H9 (cell line): ENCODE results near the gene SIRT7. TPM values are rescaled to one million over a fixed set of nuclear protein-coding genes. Genes with fewer than 3 reads are reported as not detected.

Source experiments
- DNase-seq: peaks from one replicate; pipeline ENCODE4 v3.0.0-alpha.2; 2017
- H2AFZ ChIP-seq: one replicate; pipeline ENCODE4 v1.6.1; 2013; ENCODE audit warnings: mild to moderate bottlenecking, low read length, control low read depth, moderate library complexity
- H2AK5ac ChIP-seq: 2 replicates; pipeline ENCODE4 v1.6.1; 2013; ENCODE audit warnings: low read length, control low read depth, mixed read lengths; ENCODE audit not compliant: insufficient read length
- H2BK120ac ChIP-seq: one replicate; pipeline ENCODE4 v1.6.1; 2013; ENCODE audit warnings: low read depth, mild to moderate bottlenecking, low read length, control low read depth, inconsistent platforms; ENCODE audit not compliant: poor library complexity, severe bottlenecking
- H2BK12ac ChIP-seq: 2 replicates; pipeline ENCODE4 v1.6.1; 2013; ENCODE audit warnings: low read length, control low read depth, mixed read lengths, low read depth; ENCODE audit not compliant: insufficient read length
- H2BK15ac ChIP-seq: 2 replicates; pipeline ENCODE4 v1.6.1; 2013; ENCODE audit warnings: low read depth, low read length, control low read depth
- H2BK20ac ChIP-seq: one replicate; pipeline ENCODE4 v1.6.1; 2013; ENCODE audit warnings: low read depth, mild to moderate bottlenecking, low read length, control low read depth, inconsistent platforms; ENCODE audit not compliant: poor library complexity, severe bottlenecking
- H2BK5ac ChIP-seq: 2 replicates; pipeline ENCODE4 v1.6.1; 2013; ENCODE audit warnings: low read length, control low read depth, mixed read lengths; ENCODE audit not compliant: insufficient read length
- H3K14ac ChIP-seq: 2 replicates; pipeline ENCODE4 v1.6.1; 2013; ENCODE audit warnings: low read length, control low read depth; ENCODE audit not compliant: insufficient read depth
- H3K18ac ChIP-seq: 2 replicates; pipeline ENCODE4 v1.6.1; 2013; ENCODE audit warnings: low read depth, mild to moderate bottlenecking, mixed read lengths, low read length, control low read depth; ENCODE audit not compliant: insufficient read length
- H3K23ac ChIP-seq: 2 replicates; pipeline ENCODE4 v1.6.1; 2013; ENCODE audit warnings: low read length, control low read depth, mixed read lengths, low read depth; ENCODE audit not compliant: insufficient read length
- H3K23me2 ChIP-seq: 2 replicates; pipeline ENCODE4 v1.6.1; 2013; ENCODE audit warnings: low read depth, mild to moderate bottlenecking, mixed read lengths, low read length, control low read depth; ENCODE audit not compliant: insufficient read length, poor library complexity, severe bottlenecking
- H3K27ac ChIP-seq: 2 replicates; pipeline ENCODE4 v1.5.1; 2013; ENCODE audit warnings: low read length, control low read depth, mixed read lengths, low read depth; ENCODE audit not compliant: insufficient read length
- H3K27me3 ChIP-seq: 2 replicates; pipeline ENCODE4 v1.6.1; 2013; ENCODE audit warnings: low read length, control low read depth, inconsistent platforms; ENCODE audit not compliant: insufficient read depth
- H3K4ac ChIP-seq: 2 replicates; pipeline ENCODE4 v1.6.1; 2013; ENCODE audit warnings: low read depth, mild to moderate bottlenecking, control low read depth, inconsistent platforms, low read length, moderate library complexity
- H3K4me1 ChIP-seq: 2 replicates; pipeline ENCODE4 v1.6.1; 2013; ENCODE audit warnings: low read length, control low read depth, inconsistent platforms; ENCODE audit not compliant: insufficient read depth
- H3K4me2 ChIP-seq: 2 replicates; pipeline ENCODE4 v1.6.1; 2013; ENCODE audit warnings: low read length, control low read depth, mixed read lengths; ENCODE audit not compliant: insufficient read length, insufficient read depth
- H3K56ac ChIP-seq: 2 replicates; pipeline ENCODE4 v1.6.1; 2013; ENCODE audit warnings: low read depth, mild to moderate bottlenecking, mixed read lengths, low read length, control low read depth; ENCODE audit not compliant: insufficient read length
- H3K79me1 ChIP-seq: 2 replicates; pipeline ENCODE4 v1.6.1; 2013; ENCODE audit warnings: low read depth, mild to moderate bottlenecking, moderate library complexity, low read length, control low read depth, inconsistent platforms; ENCODE audit not compliant: insufficient read depth, poor library complexity, severe bottlenecking
- H3K79me2 ChIP-seq: 2 replicates; pipeline ENCODE4 v1.6.1; 2013; ENCODE audit warnings: low read length, control low read depth, inconsistent platforms; ENCODE audit not compliant: insufficient read depth
- H3K9ac ChIP-seq: 2 replicates; pipeline ENCODE4 v1.6.1; 2013; ENCODE audit warnings: low read length, control low read depth, mixed read lengths; ENCODE audit not compliant: insufficient read length; ENCODE audit errors: extremely low read depth
- H3K9me3 ChIP-seq: one replicate; pipeline ENCODE4 v1.6.1; 2013; ENCODE audit warnings: low read depth, low read length, inconsistent platforms; ENCODE audit not compliant: control insufficient read depth
- H3T11ph ChIP-seq: one replicate; pipeline ENCODE4 v1.6.1; 2013; ENCODE audit warnings: mild to moderate bottlenecking, low read length, control low read depth, inconsistent platforms
- H4K20me1 ChIP-seq: one replicate; pipeline ENCODE4 v1.6.1; 2013; ENCODE audit not compliant: control insufficient read depth, insufficient read length, insufficient read depth
- H4K5ac ChIP-seq: 2 replicates; pipeline ENCODE4 v1.6.1; 2013; ENCODE audit warnings: low read depth, mild to moderate bottlenecking, mixed read lengths, low read length, control low read depth; ENCODE audit not compliant: insufficient read length
- H4K8ac ChIP-seq: replicated peaks from 2 replicates; pipeline ENCODE4 v1.6.1; 2013; ENCODE audit warnings: low read length, control low read depth, mixed read lengths, low read depth; ENCODE audit not compliant: insufficient read length
- H4K91ac ChIP-seq: 2 replicates; pipeline ENCODE4 v1.6.1; 2013; ENCODE audit warnings: low read depth, mild to moderate bottlenecking, moderate library complexity, mixed read lengths, low read length, control low read depth; ENCODE audit not compliant: insufficient read length
- H3K27ac Mint-ChIP-seq, 3 experiments: 2 replicates in 2 of 3; 3 replicates in 1 of 3; pipeline ENCODE4 v1.8.0; 2020 to 2021; ENCODE audit warnings: mixed read lengths in 3 of 3, mild to moderate bottlenecking in 1 of 3, moderate library complexity in 1 of 3
- H3K27me3 Mint-ChIP-seq: 2 replicates; pipeline ENCODE4 v1.8.0; 2021; ENCODE audit warnings: low read depth, mild to moderate bottlenecking, moderate library complexity, mixed read lengths
- H3K36me3 Mint-ChIP-seq, 3 experiments: 2 replicates in 2 of 3; 3 replicates in 1 of 3; pipeline ENCODE4 v1.8.0; 2020 to 2021; ENCODE audit warnings: low read depth in 3 of 3, mixed read lengths in 3 of 3; ENCODE audit not compliant: insufficient read depth in 1 of 3
- H3K4me1 Mint-ChIP-seq, 2 experiments: 2 replicates each; pipeline ENCODE4 v1.8.0; 2020; ENCODE audit warnings: mixed read lengths in 2 of 2
- H3K4me3 Mint-ChIP-seq, 2 experiments: 2 replicates in 1 of 2; 3 replicates in 1 of 2; pipeline ENCODE4 v1.8.0; 2020 to 2021; ENCODE audit warnings: mild to moderate bottlenecking in 2 of 2, mixed read lengths in 2 of 2, moderate library complexity in 1 of 2
- H3K9me3 Mint-ChIP-seq, 2 experiments: 2 replicates in 1 of 2; 3 replicates in 1 of 2; pipeline ENCODE4 v1.8.0; 2020; ENCODE audit warnings: mild to moderate bottlenecking in 2 of 2, mixed read lengths in 2 of 2, moderate library complexity in 1 of 2
- CTCF ChIP-seq: fragments of 200-600 bp; sonication (generic); conservative IDR thresholded peaks from 3 replicates; pipeline ENCODE4 v1.8.0; 2021; ENCODE audit warnings: antibody characterized with exemption, mild to moderate bottlenecking
- WGBS: extraction: QIAGEN DNeasy Blood & Tissue Kit; methylation state at CpG from one replicate; pipeline ENCODE4 v1.1.7; 2013; ENCODE audit warnings: missing lambda C conversion rate, low lambda C conversion rate, mixed read lengths; ENCODE audit not compliant: insufficient read length; ENCODE audit errors: extremely low coverage; 5-methylcytosine and 5-hydroxymethylcytosine counted together
- total RNA-seq: library from RNA; stranded (reverse); gene quantifications from 2 replicates; pipeline ENCODE4 v1.2.1, GENCODE V29; 2021

Gene SIRT7
- total RNA-seq, 1 experiment from 2014 or later, result 29.7 TPM

DNA sequence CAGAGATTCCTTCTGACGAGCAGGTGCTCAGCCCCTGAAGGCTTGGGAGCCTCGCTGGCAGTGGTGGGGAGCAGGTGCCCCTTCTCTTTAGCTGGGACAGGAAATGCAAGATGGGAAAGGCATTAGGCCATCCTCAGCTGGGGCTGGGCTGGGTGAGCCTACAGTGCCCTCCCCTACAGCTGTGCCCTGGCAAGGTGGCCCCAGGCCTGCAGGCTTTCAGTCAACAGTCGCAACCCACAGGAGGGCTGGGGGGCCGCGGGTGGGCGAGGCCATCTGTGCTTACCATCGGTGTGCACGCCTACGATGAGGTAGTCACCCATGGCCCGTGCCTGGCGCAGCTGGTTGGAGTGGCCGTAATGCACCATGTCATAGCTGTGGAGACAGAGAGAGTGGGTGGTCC lies 8.7 kb downstream of the SIRT7 start:
- Histone ChIP-seq H3K9ac (no peak overlapping the region), H3K27me3 (no peaks in the 10 kb centered on the region), H2BK15ac (no peak overlapping the region), H3K4me1 (no peaks in the 10 kb centered on the region), H4K8ac (no peak overlapping the region), H2AK5ac (no peak overlapping the region), H3K23ac (no peak overlapping the region), H3K4me2 (no peak overlapping the region), H2AFZ (no peak overlapping the region), H4K91ac (no peak overlapping the region), H4K5ac (no peak overlapping the region), H4K20me1 (no peaks in the 10 kb centered on the region), H3K27ac (no peak overlapping the region), H3K23me2 (peaks cover 6% of the 10 kb centered on the region), H2BK5ac (no peak overlapping the region), H2BK20ac (no peak overlapping the region), H3K4ac (no peak overlapping the region), H3K18ac (no peak overlapping the region), H3K79me2 (no peaks in the 10 kb centered on the region), H2BK12ac (no peak overlapping the region), H3K56ac (no peak overlapping the region), H3K9me3 (no peaks in the 10 kb centered on the region), H2BK120ac (no peak overlapping the region), H3K14ac (no peak overlapping the region), H3K79me1 (no peaks in the 10 kb centered on the region), H3T11ph (no peak overlapping the region)
- no peak overlapping the region for H3K4me3 Mint-ChIP-seq
- TF ChIP-seq CTCF, result no peak
- H3K27me3 Mint-ChIP-seq, result no peaks in the 10 kb centered on the region
- no peak for DNase-seq
- WGBS, result no CpG with 5 or more reads among the region's 12 CpGs
- H3K9me3 Mint-ChIP-seq, result no peaks in the 10 kb centered on the region
- H3K4me1 Mint-ChIP-seq, result peaks cover 0 to 2% of the 10 kb centered on the region in 2 experiments; a peak in 2 of 4 replicates
- peaks cover 9 to 27% (median 18%) of the 10 kb centered on the region in 3 experiments; a peak in 6 of 7 replicates for H3K36me3 Mint-ChIP-seq
- no peak overlapping the region for H3K27ac Mint-ChIP-seq
